ENCODE measurements around the gene GALNT16.
A peak's percentile ranks its signal among the peaks of the same experiment; 100 is the strongest.
"Not testable (repeated sequence)": the region's sequence is repeated elsewhere in the genome, so short reads cannot be mapped to it uniquely, and the experiment has no call there.

Gene GALNT16

DNA sequence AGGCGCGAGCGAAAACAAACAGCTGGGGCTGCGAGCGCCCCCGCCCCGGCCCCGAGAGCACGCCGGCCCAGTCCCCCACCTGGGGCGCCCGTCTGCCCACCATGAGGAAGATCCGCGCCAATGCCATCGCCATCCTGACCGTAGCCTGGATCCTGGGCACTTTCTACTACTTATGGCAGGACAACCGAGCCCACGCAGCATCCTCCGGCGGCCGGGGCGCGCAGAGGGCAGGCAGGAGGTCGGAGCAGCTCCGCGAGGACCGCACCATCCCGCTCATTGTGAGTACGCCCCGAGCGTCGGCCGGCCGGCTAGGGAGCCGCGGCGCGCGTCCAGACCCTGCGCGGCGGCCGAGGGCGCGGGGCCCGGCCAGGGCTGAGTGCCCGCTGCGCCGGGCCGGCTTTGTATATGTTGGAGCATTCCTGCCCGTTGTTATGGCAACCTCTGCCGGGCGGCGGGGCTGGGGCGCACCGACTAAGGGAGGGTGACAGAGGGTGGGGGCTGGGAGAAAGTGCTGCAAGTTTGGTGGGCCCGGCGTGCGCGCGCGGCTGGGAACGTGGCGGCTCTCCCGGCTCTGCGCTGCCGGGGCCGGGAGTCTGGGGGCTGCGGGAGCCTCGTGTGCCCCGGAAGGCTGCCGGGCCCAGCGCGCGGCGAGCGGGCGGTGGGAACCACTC lies 367 bp downstream of the GALNT16 start:
- DNase-seq (ENCODE audit: low read depth), result no peak

DNA sequence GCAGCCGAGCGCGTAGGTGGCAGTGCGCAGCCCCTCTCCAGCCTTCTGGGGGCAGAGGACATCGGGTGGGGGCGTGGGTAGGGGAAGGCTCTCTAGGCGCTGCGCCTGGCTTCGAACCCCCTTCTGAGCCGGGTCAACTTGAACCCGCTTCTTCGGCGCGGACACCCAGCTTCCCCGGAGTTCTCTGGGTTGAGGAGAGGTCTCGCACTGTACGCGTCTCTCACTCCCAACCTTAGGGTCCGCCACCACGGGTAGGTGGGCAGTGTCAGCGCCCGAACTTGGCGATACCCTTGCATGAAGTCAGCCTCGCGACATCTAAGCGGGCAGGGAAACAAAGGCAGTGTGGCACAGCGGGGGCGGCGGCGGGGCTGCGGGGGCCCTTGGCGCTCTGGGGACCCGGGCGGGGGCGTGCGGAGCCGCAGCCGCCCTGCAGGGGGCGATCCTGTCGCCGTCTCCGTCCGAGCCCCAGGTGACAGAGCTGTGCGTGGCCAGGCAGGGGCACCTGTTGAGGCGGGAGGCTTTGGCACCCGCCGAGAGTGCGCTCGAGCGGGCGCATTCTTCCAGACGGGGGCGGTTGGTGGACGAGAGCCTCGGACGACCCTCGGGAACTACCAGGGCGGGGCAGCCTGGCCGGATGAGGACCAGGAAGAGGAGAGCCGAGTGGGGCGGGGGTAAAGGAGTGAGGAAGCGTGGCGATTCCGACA lies 1.1 kb downstream of the GALNT16 start:
- DNase-seq (ENCODE audit: low read depth), result peak; percentile 20

- no peak for DNase-seq (ENCODE audit: low read depth)
These were observed 1.9 kb downstream of the GALNT16 start for GRCh38 chr14:69261761-69262331.

DNA sequence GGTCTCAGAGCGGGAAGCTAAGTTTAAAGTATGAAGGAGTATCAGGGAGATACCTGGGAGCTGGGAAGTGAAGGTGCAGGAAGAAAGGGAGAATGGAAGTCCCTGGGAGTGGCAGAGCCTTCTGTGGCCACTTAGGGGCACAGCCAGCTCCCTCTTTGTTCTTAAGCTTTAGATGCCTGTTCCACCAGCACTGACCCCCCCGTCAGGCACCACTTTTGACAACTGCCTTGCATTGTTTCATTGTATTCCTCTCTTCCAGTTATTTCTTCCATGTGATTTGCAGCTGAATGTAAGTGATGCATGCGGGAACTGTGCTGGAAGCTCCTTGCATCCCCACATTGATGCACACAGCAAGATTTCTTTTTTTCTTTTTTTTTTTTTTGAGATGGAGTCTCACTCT lies 2.6 kb downstream of the GALNT16 start:
- DNase-seq (ENCODE audit: low read depth), result no peak

- DNase-seq (ENCODE audit: low read depth), result no peak
These were observed 3.4 kb downstream of the GALNT16 start for GRCh38 chr14:69263364-69263763.

GRCh38 chr14:69263771-69264170 lies 3.8 kb downstream of the GALNT16 start:
- DNase-seq (ENCODE audit: low read depth), result no peak

- DNase-seq (ENCODE audit: low read depth), result no peak
These were observed 6.8 kb downstream of the GALNT16 start for GRCh38 chr14:69266572-69267345.

DNA sequence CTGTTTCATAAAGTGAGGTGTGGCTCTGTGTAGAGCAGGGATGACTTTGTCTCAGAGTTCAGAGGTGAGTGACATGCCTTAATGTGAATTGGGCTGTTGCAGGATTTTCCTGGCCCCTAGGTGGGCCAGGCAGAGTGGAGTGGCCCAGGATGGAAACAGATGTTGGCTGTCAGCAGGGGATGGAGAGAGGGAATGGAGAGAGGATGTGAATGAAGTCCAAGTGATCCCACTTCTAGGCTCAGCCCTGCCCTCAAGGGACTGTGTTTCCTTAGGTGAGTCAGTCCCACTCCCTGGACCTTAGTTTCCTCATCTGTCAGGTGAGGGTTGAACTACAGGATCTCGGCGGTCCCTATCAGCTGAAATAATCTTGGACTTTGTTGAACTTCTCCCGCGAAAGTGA lies 7.5 kb downstream of the GALNT16 start:
- DNase-seq (ENCODE audit: low read depth), result no peak

GRCh38 chr14:69268223-69268622 lies 8.3 kb downstream of the GALNT16 start:
- DNase-seq (ENCODE audit: low read depth), result no peak

DNA sequence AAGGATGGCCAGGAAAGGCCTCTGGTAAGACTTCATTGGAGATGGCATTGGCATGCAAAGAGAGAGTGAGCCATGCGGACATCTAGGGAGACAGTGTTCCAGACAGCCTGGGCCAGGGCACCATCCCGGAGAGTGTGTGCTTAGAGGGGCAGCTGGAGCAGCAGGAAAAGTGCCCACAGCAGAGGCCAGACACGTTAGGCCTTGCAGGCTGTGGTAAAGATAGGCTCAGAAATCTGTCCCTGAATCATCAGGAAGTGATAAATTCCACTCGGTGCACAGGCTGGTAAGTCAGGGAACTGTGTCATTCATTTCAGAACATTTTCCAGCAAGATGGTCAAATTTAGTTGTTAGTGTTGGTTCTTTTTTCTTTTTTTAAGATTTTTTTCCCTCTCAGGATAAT lies 8.8 kb downstream of the GALNT16 start:
- no peak for DNase-seq (ENCODE audit: low read depth)

DNA sequence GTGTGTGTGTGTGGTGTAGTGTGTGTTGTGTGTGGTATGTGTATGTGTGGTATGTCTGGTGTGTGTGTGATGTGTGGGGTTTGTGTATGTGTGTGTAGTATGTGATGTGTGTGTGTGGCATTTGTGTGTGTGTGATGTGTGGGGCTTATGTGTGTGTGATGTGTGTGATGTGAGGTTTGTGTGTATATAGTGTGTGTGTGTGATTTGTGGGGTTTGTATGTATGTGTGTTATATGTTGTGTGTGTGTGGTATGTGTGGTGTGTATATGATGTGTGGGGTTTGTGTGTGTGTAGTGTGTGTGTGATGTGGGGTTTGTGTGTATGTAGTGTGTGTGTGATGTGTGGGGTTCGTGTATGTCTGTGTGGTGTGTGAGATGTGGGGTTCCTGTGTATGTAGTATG lies 9.4 kb downstream of the GALNT16 start:
- DNase-seq (ENCODE audit: low read depth), result no peak

DNA sequence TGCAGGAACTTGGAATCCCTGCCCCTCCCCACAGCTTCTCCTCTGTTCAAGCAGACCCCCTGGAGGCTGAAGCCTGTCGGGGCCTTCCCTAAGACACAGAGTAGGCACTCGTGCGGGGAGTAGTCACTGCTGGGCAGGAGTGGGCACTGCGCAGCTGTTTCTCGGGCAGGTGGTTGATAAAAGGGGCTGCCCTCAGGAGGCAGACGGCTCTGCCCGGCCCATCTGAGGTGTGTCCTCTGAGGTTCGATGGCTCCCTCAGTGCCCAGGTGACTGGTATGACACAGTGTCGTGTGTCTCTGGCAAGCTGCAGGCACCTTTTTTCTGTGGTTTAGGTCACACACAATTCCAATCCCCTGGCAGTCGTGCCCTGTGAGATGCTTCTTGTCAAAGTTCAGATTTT lies 10.1 kb downstream of the GALNT16 start:
- DNase-seq (ENCODE audit: low read depth), result no peak

GRCh38 chr14:69270795-69271708 lies 11.1 kb downstream of the GALNT16 start:
- no peak for DNase-seq (ENCODE audit: low read depth)

DNA sequence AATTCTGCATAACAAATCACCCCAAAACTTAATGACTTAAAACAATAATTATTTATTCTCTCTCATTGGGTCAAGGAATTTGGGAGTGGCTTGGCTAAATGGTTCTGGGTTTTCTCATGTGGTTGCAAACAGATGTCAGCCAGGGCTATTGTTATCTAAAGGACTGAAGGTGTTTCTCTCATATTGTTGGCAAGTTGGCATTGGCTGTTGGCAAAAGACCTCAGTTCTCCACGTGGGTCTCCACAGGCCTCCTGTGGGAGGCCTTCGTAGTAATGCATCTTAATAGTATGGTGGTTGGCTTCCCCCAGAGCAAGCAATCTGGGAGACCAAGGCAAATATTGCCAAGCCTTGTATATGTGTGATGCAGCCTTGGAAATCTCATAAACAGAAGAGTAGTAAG lies 14.4 kb downstream of the GALNT16 start:
- no peak for DNase-seq (ENCODE audit: low read depth)

DNA sequence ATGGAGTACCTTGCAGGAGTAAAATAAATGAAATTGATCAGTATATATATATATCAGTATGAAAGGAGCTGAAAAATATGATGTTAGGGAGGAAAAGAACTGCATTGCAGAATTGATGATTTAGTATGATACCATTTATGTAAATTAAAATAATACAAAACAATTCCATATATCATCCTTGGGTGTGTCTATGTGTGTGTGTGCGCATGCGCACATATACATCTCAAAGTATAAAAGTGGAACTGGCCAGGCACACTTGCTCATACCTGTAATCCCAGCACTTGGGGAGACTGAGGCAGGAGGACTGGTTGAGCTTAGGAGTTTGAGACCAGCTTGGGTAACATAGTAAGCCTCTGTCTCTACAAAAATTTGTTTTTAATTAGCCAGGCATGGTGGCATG lies 15.4 kb downstream of the GALNT16 start:
- no peak for DNase-seq (ENCODE audit: low read depth)

DNA sequence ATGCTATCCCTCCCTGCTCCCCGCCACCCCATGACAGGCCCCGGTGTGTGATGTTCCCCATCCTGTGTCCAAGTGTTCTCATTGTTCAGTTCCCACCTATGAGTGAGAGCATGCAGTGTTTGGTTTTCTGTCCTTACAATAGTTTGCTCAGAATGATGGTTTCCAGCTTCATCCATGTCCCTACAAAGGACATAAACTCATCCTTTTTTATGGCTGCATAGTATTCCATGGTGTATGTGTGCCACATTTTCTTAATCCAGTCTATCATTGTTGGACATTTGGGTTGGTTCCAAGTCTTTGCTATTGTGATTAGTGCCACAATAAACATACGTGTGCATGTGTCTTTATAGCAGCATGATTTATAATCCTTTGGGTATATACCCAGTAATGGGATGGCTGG lies 17.4 kb downstream of the GALNT16 start:
- DNase-seq (ENCODE audit: low read depth), result not testable (repeated sequence)

GRCh38 chr14:69280746-69281291 lies 20.9 kb downstream of the GALNT16 start:
- DNase-seq (ENCODE audit: low read depth), result no peak

- DNase-seq (ENCODE audit: low read depth), result no peak
These were observed 21.7 kb downstream of the GALNT16 start for GRCh38 chr14:69281450-69282169.

DNA sequence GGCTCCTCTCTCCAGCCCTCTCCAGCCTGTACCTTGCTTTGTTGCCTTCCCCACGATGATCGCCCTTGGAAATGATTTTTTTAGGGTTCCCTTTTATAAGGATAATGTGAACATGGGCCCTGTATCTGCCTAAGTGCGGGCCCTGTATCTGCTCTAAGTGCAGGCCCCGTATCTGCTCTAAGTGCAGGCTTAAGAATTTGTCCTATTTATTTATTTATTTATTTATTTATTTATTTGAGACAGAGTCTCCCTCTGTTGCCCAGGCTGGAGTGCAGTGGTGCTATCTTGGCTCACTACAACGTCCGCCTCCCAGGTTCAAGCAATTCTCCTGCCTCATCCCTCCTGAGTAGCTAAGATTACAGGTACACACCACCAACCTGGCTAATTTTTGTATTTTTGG lies 22.5 kb downstream of the GALNT16 start:
- no peak for DNase-seq (ENCODE audit: low read depth)

DNA sequence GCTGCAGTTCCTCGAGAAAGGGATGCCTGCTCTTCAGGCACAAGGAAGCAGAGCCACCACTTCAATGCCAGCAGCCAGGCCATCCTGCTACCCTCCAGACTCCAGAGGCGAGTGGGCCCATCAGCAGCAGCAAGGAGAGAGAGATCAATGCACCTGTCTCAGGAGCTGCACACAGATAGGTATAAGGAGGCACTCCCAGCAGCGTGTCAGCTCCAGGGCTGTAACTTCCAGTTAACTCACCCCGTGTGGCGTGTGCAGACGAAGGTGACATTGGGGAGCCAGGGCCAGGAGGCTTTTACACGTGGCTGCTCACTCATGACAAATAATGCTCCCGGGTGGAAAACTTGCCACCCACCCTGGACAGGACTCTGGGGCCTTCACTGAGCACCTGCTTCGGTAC lies 24.2 kb downstream of the GALNT16 start:
- no peak for DNase-seq (ENCODE audit: low read depth)
